ENCODE data around the gene CHAT. TPM values are rescaled to one million over a fixed set of nuclear protein-coding genes. Genes with fewer than 3 reads are reported as not detected.

The CHAT gene
- polyA plus RNA-seq, 1 donor (not counting 4 experiments of a cell fraction or from before 2014, with no cell fraction given) = not detected

- Histone ChIP-seq H3K27me3 (ENCODE audit: control insufficient read depth, extremely low read depth, insufficient read depth, low read length) (peaks cover 85% of the 10 kb centered on the region), H3K4me2 (ENCODE audit: control insufficient read depth, extremely low read depth, insufficient read depth, low read depth, low read length) (peak overlapping the region; percentile 6), H3K9me1 (ENCODE audit: control insufficient read depth, extremely low read depth, insufficient read depth, low read length) (no peaks in the 10 kb centered on the region), H4K20me1 (ENCODE audit: control insufficient read depth, extremely low read depth, insufficient read depth, low read length) (no peaks in the 10 kb centered on the region), H3K9me3 (ENCODE audit: control insufficient read depth, low read depth, low read length) (peaks cover 4% of the 10 kb centered on the region), H3K4me3 (ENCODE audit: control insufficient read depth in 2 of 3, extremely low read depth in 1 of 3, insufficient read depth in 2 of 3, low read depth in 1 of 3, low read length in 3 of 3) (peak overlapping the region in 1 of 3 experiments; percentile 13), H3K27ac (ENCODE audit: control insufficient read depth, insufficient read depth, low read length) (no peak overlapping the region), H3K79me2 (ENCODE audit: control insufficient read depth, insufficient read depth, low read length) (no peaks in the 10 kb centered on the region), H3K9ac (ENCODE audit: control insufficient read depth, extremely low read depth, insufficient read depth, low read length) (no peak overlapping the region), H3K4me1 (ENCODE audit: control insufficient read depth, extremely low read depth, insufficient read depth, low read length) (peaks cover 2% of the 10 kb centered on the region), H3K36me3 (ENCODE audit: control insufficient read depth in 2 of 2, extremely low read depth in 1 of 2, insufficient read depth in 2 of 2, low read length in 2 of 2) (no peaks in the 10 kb centered on the region), H2AFZ (ENCODE audit: control insufficient read depth, low read length) (peak overlapping the region; percentile 6)
- DNase-seq (ENCODE audit: low read depth, low spot score) (no peak), FAIRE-seq (no peak)
- TF ChIP-seq CTCF (optimal IDR thresholded peaks at IDR 0.05 in 1 of 3, IDR thresholded peaks at IDR 0.05 in 1 of 3, conservative IDR thresholded peaks at IDR 0.05 in 1 of 3; ENCODE audit: extremely low read depth in 1 of 3, insufficient read depth in 2 of 3, low read length in 3 of 3) (no peak), EZH2 (IDR thresholded peaks at IDR 0.05; ENCODE audit: low read length) (peak; percentile 87)
- dilution Hi-C loops (cut with MboI; ENCODE audit: extremely low pct_ligation_motif_present, low sequenced_read_pairs) = no loop called here
These were observed 3.2 kb upstream of the CHAT start for GRCh38 chr10:49610458-49611165.

- dilution Hi-C loops (cut with MboI; ENCODE audit: extremely low pct_ligation_motif_present, low sequenced_read_pairs) = no loop called here
- Histone ChIP-seq H3K9me3 (ENCODE audit: control insufficient read depth, low read depth, low read length) (peaks cover 4% of the 10 kb centered on the region), H3K9me1 (ENCODE audit: control insufficient read depth, extremely low read depth, insufficient read depth, low read length) (no peaks in the 10 kb centered on the region), H3K9ac (ENCODE audit: control insufficient read depth, extremely low read depth, insufficient read depth, low read length) (no peak overlapping the region), H3K4me2 (ENCODE audit: control insufficient read depth, extremely low read depth, insufficient read depth, low read depth, low read length) (peak overlapping the region; percentile 6), H2AFZ (ENCODE audit: control insufficient read depth, low read length) (no peak overlapping the region), H3K36me3 (ENCODE audit: control insufficient read depth in 2 of 2, extremely low read depth in 1 of 2, insufficient read depth in 2 of 2, low read length in 2 of 2) (no peaks in the 10 kb centered on the region), H4K20me1 (ENCODE audit: control insufficient read depth, extremely low read depth, insufficient read depth, low read length) (no peaks in the 10 kb centered on the region), H3K4me1 (ENCODE audit: control insufficient read depth, extremely low read depth, insufficient read depth, low read length) (peaks cover 2% of the 10 kb centered on the region), H3K27me3 (ENCODE audit: control insufficient read depth, extremely low read depth, insufficient read depth, low read length) (peaks cover 91% of the 10 kb centered on the region), H3K27ac (ENCODE audit: control insufficient read depth, insufficient read depth, low read length) (no peak overlapping the region), H3K79me2 (ENCODE audit: control insufficient read depth, insufficient read depth, low read length) (no peaks in the 10 kb centered on the region), H3K4me3 (ENCODE audit: control insufficient read depth in 2 of 3, extremely low read depth in 1 of 3, insufficient read depth in 2 of 3, low read depth in 1 of 3, low read length in 3 of 3) (no peak overlapping the region)
- no peak for FAIRE-seq
- TF ChIP-seq EZH2 (IDR thresholded peaks at IDR 0.05; ENCODE audit: low read length) (peak; percentile 66), CTCF (optimal IDR thresholded peaks at IDR 0.05 in 1 of 3, IDR thresholded peaks at IDR 0.05 in 1 of 3, conservative IDR thresholded peaks at IDR 0.05 in 1 of 3; ENCODE audit: extremely low read depth in 1 of 3, insufficient read depth in 2 of 3, low read length in 3 of 3) (peak in 1 of 3 experiments; percentile 38)
- no peak for DNase-seq (ENCODE audit: low read depth, low spot score)
These were observed 2.5 kb upstream of the CHAT start for GRCh38 chr10:49611166-49611815.
